Measurements from ENCODE around the gene KIAA0825. TPM values are rescaled to one million over a fixed set of nuclear protein-coding genes. Genes with fewer than 3 reads are reported as not detected.
"Not testable (repeated sequence)": the region's sequence is repeated elsewhere in the genome, so short reads cannot be mapped to it uniquely, and the experiment has no call there.

The KIAA0825 gene
- total and polyA plus RNA-seq, 4 donors, result 0.54 to 4.3 (median 3.7) TPM; not detected in 1

DNA sequence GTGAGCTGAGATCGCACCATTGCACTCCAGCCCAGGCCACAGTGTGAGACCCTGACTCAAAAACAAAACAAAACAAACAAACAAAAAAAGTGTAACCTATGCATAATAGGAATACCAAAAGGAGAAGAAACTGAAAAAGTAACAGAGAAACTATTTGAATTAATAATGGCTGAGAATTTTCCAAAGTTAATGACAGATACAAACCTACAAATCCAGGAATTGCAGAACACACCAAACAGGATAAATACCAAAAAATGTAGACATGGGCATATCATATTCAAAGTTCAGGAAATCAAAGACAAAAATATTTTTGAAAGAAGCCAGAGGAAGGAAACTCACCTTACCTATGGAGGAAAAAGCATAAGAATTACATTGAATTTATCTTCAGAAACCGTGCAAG lies 493.3 kb downstream of the KIAA0825 start:
- intact Hi-C loops (cut with DNase I), result no loop called here
- Histone ChIP-seq H3K27ac (ENCODE audit: low read depth in 1 of 2, low read length in 2 of 2) (no peak overlapping the region), H3K36me3 (ENCODE audit: control insufficient read depth in 1 of 2, insufficient read depth in 2 of 2, low read length in 1 of 2) (no peaks in the 10 kb centered on the region), H3K4me1 (ENCODE audit: control insufficient read depth in 1 of 2, insufficient read depth in 2 of 2, low read length in 2 of 2) (no peaks in the 10 kb centered on the region), H3K27me3 (ENCODE audit: control insufficient read depth in 1 of 2, insufficient read depth in 2 of 2, low read length in 1 of 2) (peaks cover 0 to 2% of the 10 kb centered on the region in 2 donors), H3K4me3 (ENCODE audit: low read length in 2 of 2) (no peak overlapping the region), H3K9me3 (ENCODE audit: control insufficient read depth, low read length) (peaks cover 1% of the 10 kb centered on the region)
- ATAC-seq (ENCODE audit: low FRiP score), result no peak
- DNase-seq, result no peak
- WGBS, 2 donors, result 81 to 83% methylated on average over 2 of the region's 2 CpGs

- not testable (repeated sequence) for H3K9me3 ChIP-seq (ENCODE audit: control insufficient read depth, low read length); H3K4me1 ChIP-seq (ENCODE audit: control insufficient read depth in 1 of 2, insufficient read depth in 2 of 2, low read length in 2 of 2); H3K36me3 ChIP-seq (ENCODE audit: control insufficient read depth in 1 of 2, insufficient read depth in 2 of 2, low read length in 1 of 2); H3K4me3 ChIP-seq (ENCODE audit: low read length in 2 of 2); ATAC-seq (ENCODE audit: low FRiP score); H3K27ac ChIP-seq (ENCODE audit: low read depth in 1 of 2, low read length in 2 of 2); DNase-seq; H3K27me3 ChIP-seq (ENCODE audit: control insufficient read depth in 1 of 2, insufficient read depth in 2 of 2, low read length in 1 of 2)
- 84 to 86% methylated on average over 2 of the region's 2 CpGs for WGBS, 2 donors
- intact Hi-C loops (cut with DNase I), result loop anchor here in 1 of 2 donors (10.0 kb wide), 1 partner anchor 492 kb away; no protein-coding TSS in a partner anchor
Measured at GRCh38 chr5:94116317-94116716, 502.1 kb downstream of the KIAA0825 start.

GRCh38 chr5:94113087-94113486 lies 505.3 kb downstream of the KIAA0825 start:
- H3K36me3 ChIP-seq (ENCODE audit: control insufficient read depth in 1 of 2, insufficient read depth in 2 of 2, low read length in 1 of 2), result no peaks in the 10 kb centered on the region
- H3K9me3 ChIP-seq (ENCODE audit: control insufficient read depth, low read length), result peaks cover 3% of the 10 kb centered on the region
- H3K27ac ChIP-seq (ENCODE audit: low read depth in 1 of 2, low read length in 2 of 2), result no peak overlapping the region
- ATAC-seq (ENCODE audit: low FRiP score), result no peak
- no peaks in the 10 kb centered on the region for H3K4me1 ChIP-seq (ENCODE audit: control insufficient read depth in 1 of 2, insufficient read depth in 2 of 2, low read length in 2 of 2)
- intact Hi-C loops (cut with DNase I), result loop anchor here in 1 of 2 donors (10.0 kb wide), 1 partner anchor 488 kb away; no protein-coding TSS in a partner anchor
- no peak for DNase-seq
- H3K4me3 ChIP-seq (ENCODE audit: low read length in 2 of 2), result no peak overlapping the region
- 81 to 83% methylated on average over 2 of the region's 2 CpGs for WGBS, 2 donors
- no peaks in the 10 kb centered on the region for H3K27me3 ChIP-seq (ENCODE audit: control insufficient read depth in 1 of 2, insufficient read depth in 2 of 2, low read length in 1 of 2)

GRCh38 chr5:94111209-94112004 lies 507.0 kb downstream of the KIAA0825 start:
- Histone ChIP-seq H3K4me1 (ENCODE audit: control insufficient read depth in 1 of 2, insufficient read depth in 2 of 2, low read length in 2 of 2) (no peaks in the 10 kb centered on the region), H3K9me3 (ENCODE audit: control insufficient read depth, low read length) (no peaks in the 10 kb centered on the region), H3K27ac (ENCODE audit: low read depth in 1 of 2, low read length in 2 of 2) (peak overlapping the region; percentile 72 to 80), H3K36me3 (ENCODE audit: control insufficient read depth in 1 of 2, insufficient read depth in 2 of 2, low read length in 1 of 2) (no peaks in the 10 kb centered on the region), H3K27me3 (ENCODE audit: control insufficient read depth in 1 of 2, insufficient read depth in 2 of 2, low read length in 1 of 2) (no peaks in the 10 kb centered on the region), H3K4me3 (ENCODE audit: low read length in 2 of 2) (peak overlapping the region; percentile 47 to 64)
- intact Hi-C loops (cut with DNase I), result loop anchor here in 1 of 2 donors (10.0 kb wide), 1 partner anchor 487 kb away; no protein-coding TSS in a partner anchor
- peak; percentile 97 to 98 for DNase-seq
- peak; percentile 98 for ATAC-seq (ENCODE audit: low FRiP score)
- 1 to 2% methylated on average over 50 to 51 of the region's 51 CpGs for WGBS, 2 donors

GRCh38 chr5:94103514-94104245 lies 514.7 kb downstream of the KIAA0825 start:
- intact Hi-C loops (cut with DNase I), result no loop called here
- WGBS, 2 donors, result 74 to 79% methylated on average over 3 of the region's 3 CpGs
- no peak overlapping the region for H3K27ac ChIP-seq (ENCODE audit: low read depth in 1 of 2, low read length in 2 of 2)
- no peaks in the 10 kb centered on the region for H3K4me1 ChIP-seq (ENCODE audit: control insufficient read depth in 1 of 2, insufficient read depth in 2 of 2, low read length in 2 of 2)
- H3K36me3 ChIP-seq (ENCODE audit: control insufficient read depth in 1 of 2, insufficient read depth in 2 of 2, low read length in 1 of 2), result no peaks in the 10 kb centered on the region
- no peak overlapping the region for H3K4me3 ChIP-seq (ENCODE audit: low read length in 2 of 2)
- ATAC-seq (ENCODE audit: low FRiP score) (no peak), DNase-seq (no peak)
- no peaks in the 10 kb centered on the region for H3K27me3 ChIP-seq (ENCODE audit: control insufficient read depth in 1 of 2, insufficient read depth in 2 of 2, low read length in 1 of 2)
- H3K9me3 ChIP-seq (ENCODE audit: control insufficient read depth, low read length), result no peaks in the 10 kb centered on the region

Other genes with a start within 250 kb of the KIAA0825 start
- gene SLF1, start 65 bp upstream of the KIAA0825 start, total RNA-seq, result 1 to 10 TPM; 3.9 to 6.1 TPM
- 1 to 10 TPM; 2.1 to 3.1 TPM for gene SLF1, start 65 bp upstream of the KIAA0825 start, polyA plus RNA-seq